ENCODE results near the gene LIG1. TPM values are rescaled to one million over a fixed set of nuclear protein-coding genes. Genes with fewer than 3 reads are reported as not detected.

Gene LIG1
- total RNA-seq (2014; rRNA removed; shearing (Covaris generic)): 89.0 and 114 TPM in 2 replicates

DNA sequence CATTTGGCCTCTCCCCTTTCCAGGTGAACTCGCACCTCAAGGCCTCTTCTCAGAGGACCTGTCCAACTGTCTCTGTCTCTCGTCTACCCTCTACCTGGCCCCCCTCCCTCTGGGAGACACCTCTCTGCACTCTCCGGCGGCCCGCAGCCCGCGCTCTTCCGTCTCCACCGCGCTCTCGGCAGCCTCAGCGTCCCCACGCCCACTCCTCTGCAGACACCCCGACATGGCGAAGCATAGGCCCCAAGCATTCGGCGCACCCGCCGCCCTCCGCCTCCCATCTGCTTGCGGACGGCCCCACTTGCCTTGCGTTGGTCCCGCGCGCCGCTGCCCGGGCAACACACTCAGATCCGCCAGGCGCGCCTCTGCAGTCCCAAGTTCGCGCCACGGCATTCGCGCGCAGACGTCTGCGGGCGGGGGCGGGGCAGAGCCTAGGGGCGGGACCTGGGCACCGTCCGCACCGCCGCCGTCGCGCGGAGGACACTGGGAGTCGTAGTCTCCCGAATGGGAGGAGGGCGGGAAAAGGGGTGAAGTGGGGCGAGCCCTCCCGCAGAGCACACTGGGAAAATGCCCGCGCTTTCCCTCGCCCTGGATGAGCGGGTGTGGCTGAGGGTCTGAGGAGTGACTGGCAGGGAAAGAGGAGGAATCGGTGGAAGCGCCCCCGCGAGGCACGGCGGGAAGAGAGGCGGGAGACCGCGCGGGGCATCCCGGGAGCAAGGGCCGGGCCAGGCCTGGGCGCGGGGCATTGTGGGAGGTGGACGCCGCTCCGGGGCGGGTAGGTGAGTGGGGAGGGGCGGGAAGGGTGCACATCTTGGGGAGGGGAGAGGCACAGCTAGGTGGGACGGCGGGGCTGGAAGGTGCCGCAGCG is at the start of gene LIG1, which contains the start of gene ZSWIM9:
TSS of gene LIG1 (minus strand) at position 406 of the 865 bp plus-strand sequence. CDS start 4,778 bp downstream, outside the sequence.
TSS of gene ZSWIM9 (plus strand) at position 742 of the 865 bp plus-strand sequence. CDS start 1,123 bp downstream, outside the sequence.

DNA sequence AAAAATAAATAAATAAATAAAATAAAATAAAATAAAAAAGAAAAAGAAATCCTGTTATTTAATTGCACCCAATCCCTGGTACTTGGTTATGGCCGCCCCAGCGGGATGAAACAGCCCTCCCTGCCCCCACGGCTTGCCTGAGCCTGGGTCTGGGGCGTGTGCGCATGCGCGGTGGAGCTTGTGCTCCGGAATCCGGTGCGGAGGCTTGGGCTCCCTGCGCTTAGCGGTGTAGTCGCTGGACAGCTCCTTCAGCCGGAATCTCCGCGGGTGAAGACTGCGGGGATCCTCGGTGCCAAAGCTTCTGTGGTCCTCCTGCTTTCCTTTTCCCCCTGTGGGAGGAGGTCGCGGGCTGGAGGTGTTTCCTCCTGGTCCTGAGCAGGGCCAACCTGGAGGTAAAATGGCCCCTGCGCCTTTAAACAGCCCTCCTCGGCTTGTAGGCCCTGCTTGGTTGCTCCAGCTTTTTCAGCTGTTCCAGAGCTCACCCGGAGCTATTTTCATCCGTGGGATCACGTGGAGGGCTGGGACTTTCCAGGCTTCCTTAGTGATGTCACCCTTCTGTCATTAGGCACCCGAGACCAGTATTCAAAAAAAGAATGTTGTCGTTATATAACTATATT is 59.7 kb downstream of the LIG1 start, which contains the start of gene PLA2G4C:
TSS of gene PLA2G4C (minus strand) at position 468 of the 617 bp plus-strand sequence. CDS start 4,288 bp downstream, outside the sequence.

Other genes starting within 250 kb of the LIG1 start
- gene BSPH1, start 178.2 kb downstream of the LIG1 start, total RNA-seq (2014; rRNA removed; shearing (Covaris generic)): not detected in 2 replicates
- gene ELSPBP1, start 175.7 kb downstream of the LIG1 start, total RNA-seq (2014; rRNA removed; shearing (Covaris generic)): not detected in 2 replicates
- gene CABP5, start 126.3 kb downstream of the LIG1 start, total RNA-seq (2014; rRNA removed; shearing (Covaris generic)): not detected in 2 replicates
- 0.26 TPM in 1 of 2 replicates, not detected in the other for gene PLA2G4C, start 59.5 kb downstream of the LIG1 start, total RNA-seq (2014; rRNA removed; shearing (Covaris generic))
- gene ZSWIM9, start 336 bp upstream of the LIG1 start, total RNA-seq (2014; rRNA removed; shearing (Covaris generic)): 2.4 and 4.6 TPM in 2 replicates
- gene CARD8, start 85.6 kb upstream of the LIG1 start, total RNA-seq (2014; rRNA removed; shearing (Covaris generic)): 15.3 and 17.5 TPM in 2 replicates
- gene ZNF114, start 99.7 kb upstream of the LIG1 start, total RNA-seq (2014; rRNA removed; shearing (Covaris generic)): 0.05 TPM in 1 of 2 replicates, not detected in the other
- gene EMP3, start 155.2 kb upstream of the LIG1 start, total RNA-seq (2014; rRNA removed; shearing (Covaris generic)): 90.4 and 123 TPM in 2 replicates
- gene TMEM143, start 193.6 kb upstream of the LIG1 start, total RNA-seq (2014; rRNA removed; shearing (Covaris generic)): 4.2 and 9.2 TPM in 2 replicates
- not detected in 2 replicates for gene SYNGR4, start 194.0 kb upstream of the LIG1 start, total RNA-seq (2014; rRNA removed; shearing (Covaris generic))
- 48.7 and 57.4 TPM in 2 replicates for gene KDELR1, start 221.2 kb upstream of the LIG1 start, total RNA-seq (2014; rRNA removed; shearing (Covaris generic))
- not detected in 2 replicates for gene GRIN2D, start 223.3 kb upstream of the LIG1 start, total RNA-seq (2014; rRNA removed; shearing (Covaris generic))